HG03565 (cell line): ENCODE data around the gene SRPX.

Experiments used
- ATAC-seq: cut with Tn5 transposase; IDR thresholded peaks from one replicate; pipeline ENCODE4 v1.9.1; 2021; ENCODE audit warnings: mild to moderate bottlenecking, moderate library complexity; ENCODE audit not compliant: unreplicated experiment

SRPX gene

GRCh38 chrX:38149016-38149415 lies 71.7 kb downstream of the SRPX start:
- no peak for ATAC-seq

- ATAC-seq, result no peak
Measured at GRCh38 chrX:38142610-38143009, 78.1 kb downstream of the SRPX start.

DNA sequence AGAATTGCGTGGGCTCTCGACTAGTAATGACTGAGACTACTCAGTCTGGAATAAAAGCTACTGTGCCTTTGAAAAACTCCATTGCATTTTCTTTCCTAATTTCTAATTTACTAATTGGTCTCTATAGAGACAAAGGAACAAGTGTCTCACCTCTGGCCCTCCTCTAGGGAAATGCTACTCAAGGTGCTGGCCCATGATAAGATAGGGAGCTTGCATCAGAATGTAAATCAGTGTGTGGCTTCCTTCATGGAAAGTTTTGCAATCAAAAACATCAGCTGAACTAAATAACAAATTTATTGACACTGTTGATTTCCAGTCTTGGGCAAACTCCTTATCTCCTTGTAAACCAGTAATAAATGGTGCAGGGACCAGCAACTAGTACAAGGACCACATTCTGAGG lies 81.8 kb downstream of the SRPX start:
- ATAC-seq, result no peak

DNA sequence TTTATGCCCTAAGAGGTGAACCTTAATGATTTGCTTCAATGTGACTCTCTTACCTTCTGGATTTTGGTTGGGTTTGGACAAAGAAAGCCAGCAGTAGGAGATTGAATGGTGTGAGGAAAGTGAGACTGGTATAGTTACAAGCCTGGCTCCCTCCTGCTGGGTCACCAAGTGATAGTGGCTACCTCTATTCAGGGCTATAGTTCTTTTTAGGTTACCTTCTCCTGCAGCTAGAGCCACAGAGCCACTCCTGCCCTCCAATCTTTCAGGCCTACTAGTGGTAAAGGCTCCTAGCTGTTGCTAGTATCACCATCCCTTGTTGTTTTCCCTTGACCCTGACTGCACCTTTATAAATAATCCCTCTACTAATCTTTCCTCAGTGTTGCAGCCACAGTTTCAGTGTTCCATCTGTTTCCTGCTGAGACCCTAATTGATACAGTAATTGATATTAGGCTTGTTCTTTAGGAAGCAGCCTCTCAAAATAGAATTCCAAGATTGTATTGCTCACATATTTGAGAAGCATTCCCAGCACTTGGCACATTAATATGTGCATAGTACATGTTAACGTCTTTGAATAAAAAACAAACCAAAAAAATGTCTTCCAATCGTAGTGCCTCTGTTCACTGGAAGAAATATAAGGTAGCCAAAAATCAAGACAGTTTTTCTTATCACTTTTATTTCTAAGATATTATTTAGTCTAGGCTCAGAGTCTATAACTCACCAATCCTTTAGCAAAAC lies 82.3 kb downstream of the SRPX start:
- ATAC-seq, result no peak

DNA sequence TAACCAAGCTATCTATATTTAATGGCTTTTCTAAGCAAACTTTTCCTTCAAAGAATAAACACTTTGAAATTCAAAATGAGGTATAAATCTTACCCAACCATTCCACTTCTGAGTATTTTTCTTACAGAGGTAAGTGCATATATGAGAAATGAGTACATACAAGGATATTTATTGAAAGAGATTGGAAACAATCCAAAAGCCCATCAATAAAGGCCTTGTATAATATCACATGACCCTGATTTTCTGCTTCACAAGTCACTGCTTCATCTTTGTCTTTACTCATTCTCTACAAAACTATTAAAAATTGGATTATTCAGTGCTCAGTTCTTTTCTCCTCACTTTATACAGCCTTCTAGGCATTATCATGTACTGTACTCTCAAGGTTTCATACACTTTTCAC lies 91.3 kb downstream of the SRPX start:
- ATAC-seq, result no peak

DNA sequence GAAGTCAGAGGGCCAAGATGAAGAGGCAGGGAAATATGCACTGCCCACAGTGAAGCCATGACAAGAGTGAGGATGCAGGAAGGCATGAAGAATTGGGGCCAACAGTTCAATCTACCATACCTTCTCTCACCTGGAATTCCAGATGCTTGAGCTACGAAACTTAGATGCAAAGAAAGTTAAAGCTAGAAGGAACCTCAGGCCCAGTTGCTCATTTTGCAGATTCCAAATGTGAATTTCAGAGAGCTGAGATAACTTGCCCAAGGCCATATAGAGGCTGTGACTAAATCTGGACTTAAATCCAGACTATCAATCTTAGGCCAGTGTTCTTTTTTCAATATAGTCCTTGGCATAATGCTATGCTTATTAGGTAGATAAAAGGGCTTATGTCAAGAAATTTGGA lies 92.7 kb downstream of the SRPX start:
- ATAC-seq, result no peak

DNA sequence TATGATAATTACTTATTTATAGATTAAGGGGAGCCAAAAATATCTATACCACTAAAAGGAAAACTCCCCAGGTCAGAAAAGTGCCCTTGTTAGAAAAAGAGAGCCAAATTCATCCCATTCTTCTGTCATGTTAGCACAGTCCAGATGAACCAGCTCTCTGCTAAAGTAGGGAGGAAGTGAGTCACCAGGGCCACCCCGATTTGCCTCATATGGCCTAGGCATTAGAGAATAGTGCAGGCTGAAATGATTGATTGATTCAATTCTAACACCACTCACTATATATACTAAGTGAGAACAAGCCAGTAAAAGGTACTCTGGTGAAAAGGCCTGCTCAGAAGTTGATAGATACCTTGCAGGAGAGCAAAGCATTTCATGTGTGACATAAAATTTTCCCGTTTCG lies 94.5 kb downstream of the SRPX start:
- no peak for ATAC-seq

GRCh38 chrX:38124000-38124399 lies 96.7 kb downstream of the SRPX start:
- ATAC-seq, result no peak

DNA sequence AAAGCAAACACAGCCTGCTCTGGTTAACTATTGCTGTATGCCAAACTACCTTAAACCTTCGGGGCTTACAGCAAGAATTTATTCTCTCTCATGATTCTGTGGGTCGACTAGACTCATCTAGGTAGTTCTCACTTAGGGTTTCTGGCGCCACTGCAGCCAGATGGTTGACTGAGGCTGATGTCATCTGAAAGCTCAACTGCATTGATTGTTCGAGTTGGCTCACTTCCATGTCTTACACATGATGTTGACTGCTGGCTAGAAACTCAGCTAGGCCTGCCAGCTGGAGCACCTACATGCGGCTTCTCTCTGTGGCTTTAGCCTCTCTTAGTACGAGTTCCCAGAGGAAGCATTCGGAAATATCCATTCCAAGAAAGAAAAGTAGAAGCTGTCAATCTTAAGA lies 103.2 kb downstream of the SRPX start:
- no peak for ATAC-seq

- ATAC-seq, result no peak
Measured at GRCh38 chrX:38116706-38117105, 104.0 kb downstream of the SRPX start.

DNA sequence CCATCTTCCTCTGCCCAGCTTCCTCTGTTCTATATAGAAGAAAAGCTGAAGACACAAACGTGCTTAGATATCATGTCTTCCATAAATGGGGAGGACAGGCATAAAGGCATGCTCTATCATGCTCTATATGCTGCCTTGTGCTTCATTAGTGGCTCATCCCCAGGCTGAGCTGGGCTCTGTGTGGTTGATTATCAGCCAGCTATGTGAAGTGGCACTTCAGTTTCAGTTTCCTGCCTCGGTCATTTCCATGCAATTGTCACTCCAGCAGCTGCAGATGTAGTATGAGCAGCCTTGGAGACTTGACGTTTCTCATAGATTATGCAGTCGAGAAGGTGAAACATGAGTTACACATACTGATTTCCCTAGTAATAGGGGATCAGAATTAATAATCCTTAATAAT lies 108.1 kb downstream of the SRPX start:
- ATAC-seq, result no peak

DNA sequence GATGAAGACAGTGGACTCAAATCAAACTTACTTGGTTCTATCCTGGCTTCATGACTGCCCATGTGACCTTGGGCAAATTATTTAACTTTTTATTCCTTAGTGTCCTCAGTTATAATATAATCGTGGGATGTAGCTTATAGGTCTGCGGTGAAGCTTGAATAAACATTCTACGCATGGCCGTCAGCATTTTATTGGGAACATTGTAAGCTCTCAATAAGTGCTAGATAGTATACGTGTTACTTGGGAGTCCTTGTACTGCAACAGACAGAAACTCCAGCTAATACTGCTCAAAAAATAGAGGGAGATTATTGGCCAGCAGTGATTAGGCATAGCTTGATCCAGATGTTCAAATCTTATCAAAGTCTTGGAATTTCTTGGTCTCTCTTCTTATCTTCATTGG lies 109.5 kb downstream of the SRPX start:
- no peak for ATAC-seq

DNA sequence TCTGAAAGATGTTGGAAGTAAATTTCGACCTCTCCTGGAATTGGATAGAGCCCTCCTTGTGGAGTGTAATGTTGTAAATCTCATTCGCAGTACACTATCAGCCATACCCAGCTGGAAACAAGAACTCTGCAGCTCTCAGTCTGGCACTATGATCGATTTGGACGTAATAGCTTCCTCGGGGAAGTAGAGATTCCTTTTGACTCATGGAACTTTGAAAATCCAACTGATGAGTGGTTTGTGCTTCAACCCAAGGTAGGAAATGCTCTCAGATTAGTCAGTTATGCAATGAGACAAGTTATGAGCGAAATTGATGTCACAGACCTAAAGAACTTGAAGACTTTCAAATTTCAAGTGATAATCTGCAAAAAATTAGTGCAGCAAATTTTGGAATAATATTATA lies 110.4 kb downstream of the SRPX start:
- no peak for ATAC-seq

DNA sequence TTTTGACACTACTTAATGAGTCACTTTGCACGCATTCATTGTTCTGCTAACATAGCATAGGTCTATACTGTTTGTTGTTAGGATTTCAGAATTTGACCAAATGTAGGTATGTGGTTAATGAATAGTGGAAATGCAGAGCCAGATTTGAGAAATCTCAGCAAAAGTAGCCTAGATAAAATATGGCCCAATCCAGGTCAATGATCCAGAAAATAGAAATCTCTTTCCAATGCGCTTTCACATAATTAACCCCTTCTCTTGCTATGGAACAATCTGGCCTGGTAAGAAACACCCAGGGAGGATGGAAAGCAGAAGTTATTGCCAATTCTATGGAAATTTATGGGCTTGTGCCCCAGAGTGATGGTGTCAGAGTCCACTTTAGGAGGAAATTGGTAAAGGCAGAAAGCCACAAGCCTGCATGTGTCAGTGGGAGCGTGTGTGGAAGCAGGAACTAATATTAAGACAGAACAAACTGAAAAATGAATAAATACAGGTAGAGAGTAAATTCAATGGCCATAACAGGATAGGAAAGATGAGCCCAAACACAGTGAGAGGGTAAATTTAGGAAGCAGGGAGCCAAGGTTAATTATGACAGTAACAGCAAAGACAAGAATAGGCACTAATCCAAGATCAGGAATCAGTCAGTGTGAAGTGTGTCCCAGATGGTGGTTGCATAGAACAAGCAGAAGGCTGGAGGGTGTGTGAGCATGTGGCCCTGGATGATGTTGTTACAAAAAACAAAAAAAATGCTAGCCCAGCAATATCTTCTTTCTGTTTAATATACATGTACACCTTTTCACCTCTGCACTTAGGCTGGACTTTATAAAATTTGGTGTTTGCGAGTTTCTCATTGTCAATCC lies 111.4 kb downstream of the SRPX start:
- no peak for ATAC-seq

GRCh38 chrX:38108364-38108763 lies 112.3 kb downstream of the SRPX start:
- no peak for ATAC-seq

DNA sequence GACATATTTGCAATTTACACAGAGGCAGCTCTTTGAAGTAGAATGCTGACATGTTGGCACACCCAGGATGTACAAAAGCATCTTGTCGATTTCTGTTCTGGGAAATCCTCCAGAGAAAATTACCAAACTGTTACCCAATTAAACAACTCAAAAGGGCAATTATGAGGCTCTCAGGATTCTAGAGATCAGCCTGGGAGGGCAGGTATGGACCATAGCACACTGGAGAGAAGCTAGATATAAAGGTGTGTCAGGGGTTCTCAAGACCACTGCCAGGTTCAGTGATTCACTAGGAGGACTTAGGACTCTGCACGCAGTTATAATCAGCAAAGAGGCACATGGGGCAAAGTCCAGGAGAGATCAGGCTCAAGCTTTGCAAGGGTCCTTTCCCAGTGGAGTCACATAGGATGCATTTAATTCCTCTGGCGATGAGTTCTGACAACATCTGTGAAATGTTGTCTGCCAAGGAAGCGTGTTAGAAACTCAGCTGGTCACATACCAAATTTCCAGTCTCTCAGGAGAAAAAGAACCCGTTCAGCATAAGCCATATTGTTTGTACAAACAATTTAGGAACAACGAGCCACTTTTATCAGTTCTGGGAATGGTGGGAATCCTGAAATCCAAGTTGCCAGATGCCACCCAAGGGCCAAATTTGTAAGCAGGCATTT lies 113.5 kb downstream of the SRPX start:
- no peak for ATAC-seq

GRCh38 chrX:38105216-38105725 lies 115.4 kb downstream of the SRPX start:
- no peak for ATAC-seq

GRCh38 chrX:38103857-38104812 lies 116.5 kb downstream of the SRPX start:
- peak; percentile 84 for ATAC-seq

DNA sequence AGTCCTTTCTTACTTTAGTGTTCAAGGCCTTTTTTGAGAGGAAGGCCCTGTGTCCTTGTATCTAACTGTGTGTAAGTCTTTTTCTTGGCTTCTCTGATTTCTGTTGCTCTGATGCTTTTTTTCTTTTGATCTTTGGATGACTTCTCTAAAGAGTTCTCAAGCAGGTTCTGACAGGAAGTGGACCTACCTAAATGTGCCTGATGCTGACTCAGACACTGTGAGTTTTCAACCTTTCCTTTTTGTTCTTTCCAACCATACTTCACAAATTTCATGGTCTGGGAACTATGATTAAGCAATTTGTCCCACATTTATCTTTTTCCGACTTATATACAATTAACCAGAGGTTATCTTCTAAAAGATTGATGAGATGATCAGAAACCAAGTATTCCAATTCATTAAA lies 117.8 kb downstream of the SRPX start:
- ATAC-seq, result no peak

GRCh38 chrX:38102240-38102639 lies 118.4 kb downstream of the SRPX start:
- ATAC-seq, result no peak
